Measurements from ENCODE around the gene KCTD18. TPM values are rescaled to one million over a fixed set of nuclear protein-coding genes. Genes with fewer than 3 reads are reported as not detected.

The KCTD18 gene
- polyA plus RNA-seq, 1 donor (not counting 4 experiments of a cell fraction or from before 2014, with no cell fraction given), result 10.9 TPM

DNA sequence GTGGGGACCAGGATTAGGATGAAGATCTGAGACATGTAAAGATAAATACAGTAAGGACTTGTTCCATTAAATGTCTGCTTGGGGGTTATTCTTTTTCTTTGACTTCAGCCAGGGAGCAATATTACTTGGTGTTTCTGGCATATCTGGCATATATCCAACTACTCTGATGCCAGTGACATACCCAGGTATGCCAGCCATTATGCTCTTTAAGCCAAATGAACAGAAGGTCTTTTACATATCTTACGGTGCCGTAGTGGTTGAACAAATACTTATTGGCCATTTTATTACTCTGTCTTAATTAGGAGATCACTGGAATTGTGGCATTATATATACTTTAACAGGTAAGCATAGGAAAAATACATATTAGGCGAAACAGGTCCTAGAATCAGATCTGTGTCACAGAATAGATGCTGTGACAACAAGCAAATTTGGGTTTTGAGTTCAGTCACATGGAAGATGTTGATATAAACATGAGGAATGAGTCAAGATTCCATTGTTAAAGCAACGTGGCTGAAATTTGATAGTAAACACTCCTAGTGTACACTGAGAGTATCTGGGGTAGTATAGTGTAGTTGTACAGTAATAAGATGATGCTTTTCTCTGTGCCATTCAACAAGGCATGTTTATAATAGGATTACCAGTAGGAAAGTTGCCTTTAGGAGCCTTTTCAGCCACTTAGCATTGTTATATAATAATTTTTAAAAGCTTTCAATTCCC is 62.6 kb downstream of the KCTD18 start:
- no peaks in the 10 kb centered on the region for H4K20me1 ChIP-seq (ENCODE audit: control insufficient read depth, extremely low read depth, insufficient read depth, low read length)
- TF ChIP-seq CTCF (optimal IDR thresholded peaks at IDR 0.05 in 1 of 3, IDR thresholded peaks at IDR 0.05 in 1 of 3, conservative IDR thresholded peaks at IDR 0.05 in 1 of 3; ENCODE audit: extremely low read depth in 1 of 3, insufficient read depth in 2 of 3, low read length in 3 of 3), result no peak
- TF ChIP-seq EZH2 (IDR thresholded peaks at IDR 0.05; ENCODE audit: low read length), result no peak
- dilution Hi-C loops (cut with MboI; ENCODE audit: extremely low pct_ligation_motif_present, low sequenced_read_pairs), result no loop called here
- DNase-seq (ENCODE audit: low read depth, low spot score) (no peak), FAIRE-seq (no peak)
- no peak overlapping the region for H2AFZ ChIP-seq (ENCODE audit: control insufficient read depth, low read length)
- no peaks in the 10 kb centered on the region for H3K4me1 ChIP-seq (ENCODE audit: control insufficient read depth, extremely low read depth, insufficient read depth, low read length)
- H3K27me3 ChIP-seq (ENCODE audit: control insufficient read depth, extremely low read depth, insufficient read depth, low read length), result no peaks in the 10 kb centered on the region
- H3K27ac ChIP-seq (ENCODE audit: control insufficient read depth, insufficient read depth, low read length), result no peak overlapping the region
- no peak overlapping the region for H3K9ac ChIP-seq (ENCODE audit: control insufficient read depth, extremely low read depth, insufficient read depth, low read length)
- H3K79me2 ChIP-seq (ENCODE audit: control insufficient read depth, insufficient read depth, low read length), result no peaks in the 10 kb centered on the region
- H3K9me3 ChIP-seq (ENCODE audit: control insufficient read depth, low read depth, low read length), result no peaks in the 10 kb centered on the region
- H3K4me3 ChIP-seq (ENCODE audit: control insufficient read depth in 2 of 3, extremely low read depth in 1 of 3, insufficient read depth in 2 of 3, low read depth in 1 of 3, low read length in 3 of 3), result no peak overlapping the region
- H3K4me2 ChIP-seq (ENCODE audit: control insufficient read depth, extremely low read depth, insufficient read depth, low read depth, low read length), result no peak overlapping the region
- H3K9me1 ChIP-seq (ENCODE audit: control insufficient read depth, extremely low read depth, insufficient read depth, low read length), result no peaks in the 10 kb centered on the region
- H3K36me3 ChIP-seq (ENCODE audit: control insufficient read depth in 2 of 2, extremely low read depth in 1 of 2, insufficient read depth in 2 of 2, low read length in 2 of 2), result peaks cover 10 to 13% of the 10 kb centered on the region in 2 experiments

GRCh38 chr2:200446612-200447011 is 63.3 kb downstream of the KCTD18 start:
- no peaks in the 10 kb centered on the region for H3K27me3 ChIP-seq (ENCODE audit: control insufficient read depth, extremely low read depth, insufficient read depth, low read length)
- dilution Hi-C loops (cut with MboI; ENCODE audit: extremely low pct_ligation_motif_present, low sequenced_read_pairs), result no loop called here
- no peak overlapping the region for H3K27ac ChIP-seq (ENCODE audit: control insufficient read depth, insufficient read depth, low read length)
- DNase-seq (ENCODE audit: low read depth, low spot score) (no peak), FAIRE-seq (no peak)
- no peaks in the 10 kb centered on the region for H3K4me1 ChIP-seq (ENCODE audit: control insufficient read depth, extremely low read depth, insufficient read depth, low read length)
- no peak overlapping the region for H3K9ac ChIP-seq (ENCODE audit: control insufficient read depth, extremely low read depth, insufficient read depth, low read length)
- H2AFZ ChIP-seq (ENCODE audit: control insufficient read depth, low read length), result no peak overlapping the region
- H3K4me3 ChIP-seq (ENCODE audit: control insufficient read depth in 2 of 3, extremely low read depth in 1 of 3, insufficient read depth in 2 of 3, low read depth in 1 of 3, low read length in 3 of 3), result no peak overlapping the region
- no peaks in the 10 kb centered on the region for H3K9me1 ChIP-seq (ENCODE audit: control insufficient read depth, extremely low read depth, insufficient read depth, low read length)
- H3K36me3 ChIP-seq (ENCODE audit: control insufficient read depth in 2 of 2, extremely low read depth in 1 of 2, insufficient read depth in 2 of 2, low read length in 2 of 2), result peaks cover 11 to 13% of the 10 kb centered on the region in 2 experiments
- no peak overlapping the region for H3K4me2 ChIP-seq (ENCODE audit: control insufficient read depth, extremely low read depth, insufficient read depth, low read depth, low read length)
- no peaks in the 10 kb centered on the region for H3K79me2 ChIP-seq (ENCODE audit: control insufficient read depth, insufficient read depth, low read length)
- no peak for TF ChIP-seq CTCF (optimal IDR thresholded peaks at IDR 0.05 in 1 of 3, IDR thresholded peaks at IDR 0.05 in 1 of 3, conservative IDR thresholded peaks at IDR 0.05 in 1 of 3; ENCODE audit: extremely low read depth in 1 of 3, insufficient read depth in 2 of 3, low read length in 3 of 3)
- no peaks in the 10 kb centered on the region for H4K20me1 ChIP-seq (ENCODE audit: control insufficient read depth, extremely low read depth, insufficient read depth, low read length)
- H3K9me3 ChIP-seq (ENCODE audit: control insufficient read depth, low read depth, low read length), result no peaks in the 10 kb centered on the region

Measured in keratinocyte (primary cell).